Fibroblast of lung (primary cell): ENCODE results near the gene DUS1L. TPM values are rescaled to one million over a fixed set of nuclear protein-coding genes. Genes with fewer than 3 reads are reported as not detected.

Experiments used
- DNase-seq, 2 donors: peaks; one replicate each; pipeline versions ENCODE4 v3.0.0 to v3.0.0-alpha.2; 2010; ENCODE audit warnings: low read depth in 2 of 2
- H2AFZ ChIP-seq: 2 replicates; pipeline ENCODE4 v1.5.1; 2012; ENCODE audit warnings: low read length, control low read depth, inconsistent platforms
- H3K27ac ChIP-seq: 2 replicates; pipeline ENCODE4 v1.5.1; 2011; ENCODE audit warnings: low read length, control low read depth; ENCODE audit not compliant: insufficient read depth
- H3K27me3 ChIP-seq: 2 replicates; pipeline ENCODE4 v1.5.1; 2011; ENCODE audit warnings: mild to moderate bottlenecking, low read length; ENCODE audit not compliant: control insufficient read depth, insufficient read depth
- H3K36me3 ChIP-seq: 2 replicates; pipeline ENCODE4 v1.5.1; 2011; ENCODE audit warnings: low read length; ENCODE audit not compliant: control insufficient read depth, insufficient read depth
- H3K4me1 ChIP-seq: 2 replicates; pipeline ENCODE4 v1.5.1; 2011; ENCODE audit warnings: low read length; ENCODE audit not compliant: control insufficient read depth, insufficient read depth; ENCODE audit errors: extremely low read depth
- H3K4me2 ChIP-seq: 2 replicates; pipeline ENCODE4 v1.5.1; 2011; ENCODE audit warnings: low read length, control low read depth; ENCODE audit not compliant: insufficient read depth; ENCODE audit errors: extremely low read depth
- H3K4me3 ChIP-seq, 4 experiments: fragments of 200-600 bp in 1 of 4; sonication (generic) in 1 of 4; replicated peaks in 1 of 4; 2 replicates each; pipeline ENCODE4 v1.5.1; 2011 to 2016; ENCODE audit warnings: low read length in 4 of 4, low read depth in 3 of 4, mild to moderate bottlenecking in 3 of 4, control low read depth in 2 of 4, inconsistent platforms in 1 of 4, mixed read lengths in 1 of 4; ENCODE audit not compliant: insufficient read depth in 1 of 4; ENCODE audit errors: control extremely low read depth in 1 of 4
- H3K79me2 ChIP-seq: 2 replicates; pipeline ENCODE4 v1.5.1; 2012; ENCODE audit warnings: mild to moderate bottlenecking, low read length, inconsistent platforms; ENCODE audit not compliant: control insufficient read depth, insufficient read depth
- H3K9ac ChIP-seq: 2 replicates; pipeline ENCODE4 v1.5.1; 2011; ENCODE audit warnings: mild to moderate bottlenecking, low read length, control low read depth; ENCODE audit not compliant: insufficient read depth
- H3K9me3 ChIP-seq: 2 replicates; pipeline ENCODE4 v1.5.1; 2012; ENCODE audit warnings: low read depth, low read length; ENCODE audit not compliant: control insufficient read depth, insufficient read depth
- H4K20me1 ChIP-seq: 2 replicates; pipeline ENCODE4 v1.5.1; 2011; ENCODE audit warnings: low read length; ENCODE audit not compliant: control insufficient read depth, insufficient read depth; ENCODE audit errors: extremely low read depth
- CTCF ChIP-seq, 2 donors: IDR thresholded peaks in 1 of 2; conservative IDR thresholded peaks in 1 of 2; 1 replicate in 1 of 2; 2 replicates in 1 of 2; pipeline ENCODE4 v1.5.1; 2011 to 2012; ENCODE audit warnings: low read length in 2 of 2, control low read depth in 1 of 2, inconsistent platforms in 1 of 2, low read depth in 1 of 2, mild to moderate bottlenecking in 1 of 2
- EZH2 ChIP-seq: IDR thresholded peaks from 2 replicates; pipeline ENCODE4 v1.5.1; 2012; ENCODE audit warnings: low read length, control low read depth, mild to moderate bottlenecking; ENCODE audit errors: missing control alignments
- polyA plus RNA-seq, 2 donors: library from polyadenylated mRNA; depleted of rRNA in 1 of 2; stranded (reverse) in 1 of 2; unstranded in 1 of 2; fragments of >200 nt; gene quantifications; 2 replicates each; pipeline ENCODE4 v1.2.1, GENCODE V29; 2011 to 2012; ENCODE audit warnings: missing spikeins in 1 of 2
- total RNA-seq: library from RNA; depleted of rRNA; stranded (reverse); fragments of >200 nt; gene quantifications from 2 replicates; pipeline ENCODE4 v1.2.1, GENCODE V29; 2014

The DUS1L gene
- total and polyA plus RNA-seq, 2 donors (not counting 1 experiment from before 2014, with no cell fraction given): 24.6 to 41.0 TPM

- no peak overlapping the region for H3K4me3 ChIP-seq
- no peaks in the 10 kb centered on the region for H3K27me3 ChIP-seq
- H4K20me1 ChIP-seq: no peaks in the 10 kb centered on the region
- no peaks in the 10 kb centered on the region for H3K36me3 ChIP-seq
- no peak overlapping the region for H3K9ac ChIP-seq
- H3K27ac ChIP-seq: no peak overlapping the region
- peaks cover 13% of the 10 kb centered on the region for H3K4me1 ChIP-seq
- H3K9me3 ChIP-seq: no peaks in the 10 kb centered on the region
- no peak overlapping the region for H3K4me2 ChIP-seq
- H2AFZ ChIP-seq: no peak overlapping the region
- DNase-seq: no peak
- TF ChIP-seq CTCF (conservative IDR thresholded peaks at IDR 0.05 in 1 of 2, IDR thresholded peaks at IDR 0.05 in 1 of 2; ENCODE audit: low read depth in 1 of 2, low read length in 2 of 2) (no peak), EZH2 (no peak)
- no peaks in the 10 kb centered on the region for H3K79me2 ChIP-seq
Measured at GRCh38 chr17:82009413-82009812, 56.2 kb downstream of the DUS1L start.

GRCh38 chr17:82008941-82009405, 56.6 kb downstream of the DUS1L start:
- Histone ChIP-seq H4K20me1 (no peaks in the 10 kb centered on the region), H3K4me1 (peaks cover 18% of the 10 kb centered on the region), H3K9me3 (no peaks in the 10 kb centered on the region), H3K36me3 (no peaks in the 10 kb centered on the region), H3K79me2 (no peaks in the 10 kb centered on the region), H2AFZ (no peak overlapping the region), H3K4me3 (no peak overlapping the region), H3K4me2 (no peak overlapping the region), H3K27me3 (no peaks in the 10 kb centered on the region), H3K27ac (no peak overlapping the region), H3K9ac (no peak overlapping the region)
- TF ChIP-seq CTCF (conservative IDR thresholded peaks at IDR 0.05 in 1 of 2, IDR thresholded peaks at IDR 0.05 in 1 of 2; ENCODE audit: low read depth in 1 of 2, low read length in 2 of 2) (no peak), EZH2 (no peak)
- no peak for DNase-seq

GRCh38 chr17:82008258-82008940, 57.2 kb downstream of the DUS1L start:
- Histone ChIP-seq H3K4me3 (no peak overlapping the region), H3K4me1 (peaks cover 23% of the 10 kb centered on the region), H2AFZ (no peak overlapping the region), H3K9ac (no peak overlapping the region), H4K20me1 (no peaks in the 10 kb centered on the region), H3K27ac (no peak overlapping the region), H3K79me2 (no peaks in the 10 kb centered on the region), H3K36me3 (no peaks in the 10 kb centered on the region), H3K27me3 (no peaks in the 10 kb centered on the region), H3K4me2 (no peak overlapping the region), H3K9me3 (no peaks in the 10 kb centered on the region)
- DNase-seq: no peak
- TF ChIP-seq EZH2: no peak
- no peak for TF ChIP-seq CTCF (conservative IDR thresholded peaks at IDR 0.05 in 1 of 2, IDR thresholded peaks at IDR 0.05 in 1 of 2; ENCODE audit: low read depth in 1 of 2, low read length in 2 of 2)

Other genes with a start within 250 kb of the DUS1L start
- gene MCRIP1, start 232.5 kb downstream of the DUS1L start, total RNA-seq: 108 and 118 TPM in 2 replicates
- gene MCRIP1, start 232.5 kb downstream of the DUS1L start, polyA plus RNA-seq: 37.5 and 37.6 TPM in 2 replicates
- gene PPP1R27, start 230.8 kb downstream of the DUS1L start, total RNA-seq: under 0.01 TPM in 1 of 2 replicates, not detected in the other
- gene PPP1R27, start 230.8 kb downstream of the DUS1L start, polyA plus RNA-seq: not detected in 2 replicates
- gene P4HB, start 205.3 kb downstream of the DUS1L start, total RNA-seq: 633 and 1,034 TPM in 2 replicates
- gene P4HB, start 205.3 kb downstream of the DUS1L start, polyA plus RNA-seq: 106 and 109 TPM in 2 replicates
- gene ARHGDIA, start 194.5 kb downstream of the DUS1L start, total RNA-seq: 61.6 and 95.0 TPM in 2 replicates
- gene ARHGDIA, start 194.5 kb downstream of the DUS1L start, polyA plus RNA-seq: 164 and 254 TPM in 2 replicates
- gene ALYREF, start 174.2 kb downstream of the DUS1L start, total RNA-seq: 77.3 and 82.2 TPM in 2 replicates
- gene ALYREF, start 174.2 kb downstream of the DUS1L start, polyA plus RNA-seq: 41.6 and 81.5 TPM in 2 replicates
- gene ANAPC11, start 174.1 kb downstream of the DUS1L start, total RNA-seq: 144 and 175 TPM in 2 replicates
- 223 and 269 TPM in 2 replicates for gene ANAPC11, start 174.1 kb downstream of the DUS1L start, polyA plus RNA-seq
- 0.51 and 0.83 TPM in 2 replicates for gene NPB, start 163.6 kb downstream of the DUS1L start, total RNA-seq
- 0.19 and 0.31 TPM in 2 replicates for gene NPB, start 163.6 kb downstream of the DUS1L start, polyA plus RNA-seq
- 31.6 and 65.6 TPM in 2 replicates for gene PCYT2, start 154.4 kb downstream of the DUS1L start, total RNA-seq
- 46.0 and 61.1 TPM in 2 replicates for gene PCYT2, start 154.4 kb downstream of the DUS1L start, polyA plus RNA-seq
- 14.9 and 18.7 TPM in 2 replicates for gene SIRT7, start 147.6 kb downstream of the DUS1L start, total RNA-seq
- gene SIRT7, start 147.6 kb downstream of the DUS1L start, polyA plus RNA-seq: 3.3 and 4.4 TPM in 2 replicates
- 18.0 and 20.6 TPM in 2 replicates for gene MAFG, start 138.1 kb downstream of the DUS1L start, total RNA-seq
- gene MAFG, start 138.1 kb downstream of the DUS1L start, polyA plus RNA-seq: 11.0 and 11.3 TPM in 2 replicates
- 73.7 and 102 TPM in 2 replicates for gene PYCR1, start 128.5 kb downstream of the DUS1L start, total RNA-seq
- gene PYCR1, start 128.5 kb downstream of the DUS1L start, polyA plus RNA-seq: 34.2 and 56.8 TPM in 2 replicates
- not detected in 2 replicates for gene MYADML2, start 118.6 kb downstream of the DUS1L start, total RNA-seq
- not detected in 2 replicates for gene MYADML2, start 118.6 kb downstream of the DUS1L start, polyA plus RNA-seq
- gene NOTUM, start 104.6 kb downstream of the DUS1L start, total RNA-seq: 0.50 and 0.51 TPM in 2 replicates
- 0.02 TPM in 2 replicates for gene NOTUM, start 104.6 kb downstream of the DUS1L start, polyA plus RNA-seq
- 22.3 and 35.7 TPM in 2 replicates for gene ASPSCR1, start 88.2 kb downstream of the DUS1L start, total RNA-seq
- gene ASPSCR1, start 88.2 kb downstream of the DUS1L start, polyA plus RNA-seq: 6.3 and 8.3 TPM in 2 replicates
- 15.2 and 30.4 TPM in 2 replicates for gene CENPX, start 42.9 kb downstream of the DUS1L start, total RNA-seq
- 29.2 and 51.3 TPM in 2 replicates for gene CENPX, start 42.9 kb downstream of the DUS1L start, polyA plus RNA-seq
- 9.9 and 10.0 TPM in 2 replicates for gene LRRC45, start 42.5 kb downstream of the DUS1L start, total RNA-seq
- gene LRRC45, start 42.5 kb downstream of the DUS1L start, polyA plus RNA-seq: 2.3 and 3.8 TPM in 2 replicates
- gene RAC3, start 34.1 kb downstream of the DUS1L start, total RNA-seq: 5.6 and 6.6 TPM in 2 replicates
- 4.3 and 4.7 TPM in 2 replicates for gene RAC3, start 34.1 kb downstream of the DUS1L start, polyA plus RNA-seq
- 38.3 and 43.6 TPM in 2 replicates for gene DCXR, start 28.1 kb downstream of the DUS1L start, total RNA-seq
- gene DCXR, start 28.1 kb downstream of the DUS1L start, polyA plus RNA-seq: 34.8 and 75.3 TPM in 2 replicates
- gene RFNG, start 14.0 kb downstream of the DUS1L start, total RNA-seq: 38.5 and 48.9 TPM in 2 replicates
- gene RFNG, start 14.0 kb downstream of the DUS1L start, polyA plus RNA-seq: 14.1 and 14.5 TPM in 2 replicates
- 67.0 and 76.6 TPM in 2 replicates for gene GPS1, start 13.9 kb downstream of the DUS1L start, total RNA-seq
- 53.3 and 86.1 TPM in 2 replicates for gene GPS1, start 13.9 kb downstream of the DUS1L start, polyA plus RNA-seq
- 85.0 and 242 TPM in 2 replicates for gene FASN, start 32.4 kb upstream of the DUS1L start, total RNA-seq
- 36.8 and 84.2 TPM in 2 replicates for gene FASN, start 32.4 kb upstream of the DUS1L start, polyA plus RNA-seq
- 8.2 and 10.1 TPM in 2 replicates for gene CCDC57, start 147.0 kb upstream of the DUS1L start, total RNA-seq
- 4.3 and 7.1 TPM in 2 replicates for gene CCDC57, start 147.0 kb upstream of the DUS1L start, polyA plus RNA-seq
- 99.4 and 107 TPM in 2 replicates for gene SLC16A3, start 163.2 kb upstream of the DUS1L start, total RNA-seq
- 36.0 and 71.0 TPM in 2 replicates for gene SLC16A3, start 163.2 kb upstream of the DUS1L start, polyA plus RNA-seq
- gene CSNK1D, start 207.9 kb upstream of the DUS1L start, total RNA-seq: 41.3 and 64.9 TPM in 2 replicates
- gene CSNK1D, start 207.9 kb upstream of the DUS1L start, polyA plus RNA-seq: 112 and 139 TPM in 2 replicates